ENCODE results near the gene POLR2I.

Gene POLR2I

DNA sequence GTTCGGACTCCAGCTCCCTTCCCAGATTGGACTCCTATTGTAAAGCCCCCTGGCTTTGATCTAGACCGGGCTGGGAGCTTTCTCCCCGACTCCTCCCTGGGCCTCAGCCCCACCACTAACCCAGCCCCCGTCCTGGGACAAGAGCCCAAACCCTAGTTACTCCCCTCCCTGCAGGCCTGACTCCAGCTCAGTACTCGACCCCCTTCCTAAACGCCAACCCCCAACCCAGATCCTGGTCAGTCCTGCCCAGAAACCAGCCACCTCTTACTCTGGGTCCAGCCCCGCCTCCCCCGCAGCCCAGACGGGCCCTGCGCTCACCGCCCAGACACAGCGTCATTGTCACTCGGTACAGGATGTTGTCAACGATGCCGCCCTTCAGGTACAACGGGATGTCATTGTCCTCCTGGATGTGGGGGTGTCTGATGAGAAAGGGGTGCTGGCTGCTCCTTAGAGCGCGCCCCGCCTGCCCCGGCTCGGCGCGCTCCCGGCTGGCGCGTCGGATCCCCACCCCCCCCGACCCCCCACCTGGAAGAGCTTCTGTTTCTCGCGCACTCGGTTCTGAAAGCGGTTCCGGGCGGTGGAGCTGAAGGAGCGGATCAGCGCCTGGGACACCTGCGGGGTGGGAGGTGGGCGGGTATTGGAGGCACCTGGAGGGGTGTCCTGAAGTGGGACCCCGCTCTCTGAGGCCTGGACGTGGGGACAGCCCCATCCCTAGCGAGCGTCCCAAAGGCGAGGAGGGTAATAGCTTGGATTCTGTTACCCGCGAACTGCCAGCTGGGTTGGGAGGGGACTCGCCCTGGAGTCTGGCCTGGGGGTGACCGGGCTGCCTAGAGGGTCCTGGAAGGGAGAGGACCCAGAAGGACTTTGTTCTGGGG, 36.7 kb upstream of the POLR2I start:
- Histone ChIP-seq H3K4me3 (ENCODE audit: control insufficient read depth in 1 of 7, extremely low read depth in 1 of 7, insufficient read depth in 4 of 7, low read depth in 2 of 7, low read length in 6 of 7) (no peak overlapping the region), H3K4me1 (ENCODE audit: control extremely low read depth in 1 of 4, control insufficient read depth in 4 of 4, insufficient read depth in 4 of 4, low read length in 3 of 4) (peaks cover 0 to 10% (median 0%) of the 10 kb centered on the region in 4 experiments), H3K9me3 (ENCODE audit: control extremely low read depth in 1 of 5, control insufficient read depth in 4 of 5, insufficient read depth in 2 of 5, low read depth in 1 of 5, low read length in 4 of 5) (no peaks in the 10 kb centered on the region), H3K36me3 (ENCODE audit: control insufficient read depth in 4 of 4, insufficient read depth in 4 of 4, low read length in 3 of 4) (peaks cover 10 to 45% (median 32%) of the 10 kb centered on the region in 4 experiments), H3K27ac (ENCODE audit: insufficient read depth in 1 of 2, low read depth in 1 of 2, low read length in 2 of 2, poor library complexity in 1 of 2, severe bottlenecking in 2 of 2) (no peak overlapping the region), H3K27me3 (replicated peaks in 2 of 5; ENCODE audit: control insufficient read depth in 4 of 5, insufficient read depth in 5 of 5, low read length in 4 of 5) (no peaks in the 10 kb centered on the region)
- ChIA-PET CTCF (interaction anchor here (0.8 kb wide), 1 partner anchor 14 kb away, joined by 3 read pairs; no protein-coding TSS in a partner anchor), POLR2A (no interaction called here)
- no peak for DNase-seq
- WGBS (ENCODE audit: insufficient coverage): 94% methylated on average over 28 of the region's 47 CpGs

DNA sequence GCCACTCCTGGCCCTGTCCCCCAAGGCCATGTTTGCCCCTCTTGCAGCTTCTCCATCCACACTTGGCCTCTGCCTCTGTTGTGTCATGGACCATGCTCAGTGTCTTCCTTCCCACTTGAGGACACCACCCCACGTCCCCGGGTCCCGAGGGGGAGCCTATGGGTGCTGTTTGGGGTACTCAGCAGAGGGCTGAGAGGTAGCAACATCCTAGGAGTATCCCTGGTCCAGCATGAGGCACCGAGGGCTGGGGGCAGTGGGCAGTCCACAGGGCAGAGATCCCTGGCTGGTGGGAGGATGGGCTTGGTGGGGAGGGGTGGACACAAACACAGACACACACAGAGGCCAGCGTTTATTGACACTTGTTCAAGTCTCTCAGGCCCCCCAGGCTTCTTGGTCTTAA, 35.9 kb upstream of the POLR2I start:
- whole genome bisulfite sequencing (ENCODE audit: insufficient coverage): 84% methylated on average over 4 of the region's 5 CpGs
- ChIA-PET POLR2A (no interaction called here), CTCF (no interaction called here)
- no peaks in the 10 kb centered on the region for H3K27me3 ChIP-seq (replicated peaks in 2 of 5; ENCODE audit: control insufficient read depth in 4 of 5, insufficient read depth in 5 of 5, low read length in 4 of 5)
- no peak for DNase-seq
- H3K36me3 ChIP-seq (ENCODE audit: control insufficient read depth in 4 of 4, insufficient read depth in 4 of 4, low read length in 3 of 4): peaks cover 17 to 53% (median 40%) of the 10 kb centered on the region in 4 experiments
- no peak overlapping the region for H3K27ac ChIP-seq (ENCODE audit: insufficient read depth in 1 of 2, low read depth in 1 of 2, low read length in 2 of 2, poor library complexity in 1 of 2, severe bottlenecking in 2 of 2)
- H3K4me1 ChIP-seq (ENCODE audit: control extremely low read depth in 1 of 4, control insufficient read depth in 4 of 4, insufficient read depth in 4 of 4, low read length in 3 of 4): peaks cover 0 to 10% (median 0%) of the 10 kb centered on the region in 4 experiments
- no peaks in the 10 kb centered on the region for H3K9me3 ChIP-seq (ENCODE audit: control extremely low read depth in 1 of 5, control insufficient read depth in 4 of 5, insufficient read depth in 2 of 5, low read depth in 1 of 5, low read length in 4 of 5)
- H3K4me3 ChIP-seq (ENCODE audit: control insufficient read depth in 1 of 7, extremely low read depth in 1 of 7, insufficient read depth in 4 of 7, low read depth in 2 of 7, low read length in 6 of 7): no peak overlapping the region

DNA sequence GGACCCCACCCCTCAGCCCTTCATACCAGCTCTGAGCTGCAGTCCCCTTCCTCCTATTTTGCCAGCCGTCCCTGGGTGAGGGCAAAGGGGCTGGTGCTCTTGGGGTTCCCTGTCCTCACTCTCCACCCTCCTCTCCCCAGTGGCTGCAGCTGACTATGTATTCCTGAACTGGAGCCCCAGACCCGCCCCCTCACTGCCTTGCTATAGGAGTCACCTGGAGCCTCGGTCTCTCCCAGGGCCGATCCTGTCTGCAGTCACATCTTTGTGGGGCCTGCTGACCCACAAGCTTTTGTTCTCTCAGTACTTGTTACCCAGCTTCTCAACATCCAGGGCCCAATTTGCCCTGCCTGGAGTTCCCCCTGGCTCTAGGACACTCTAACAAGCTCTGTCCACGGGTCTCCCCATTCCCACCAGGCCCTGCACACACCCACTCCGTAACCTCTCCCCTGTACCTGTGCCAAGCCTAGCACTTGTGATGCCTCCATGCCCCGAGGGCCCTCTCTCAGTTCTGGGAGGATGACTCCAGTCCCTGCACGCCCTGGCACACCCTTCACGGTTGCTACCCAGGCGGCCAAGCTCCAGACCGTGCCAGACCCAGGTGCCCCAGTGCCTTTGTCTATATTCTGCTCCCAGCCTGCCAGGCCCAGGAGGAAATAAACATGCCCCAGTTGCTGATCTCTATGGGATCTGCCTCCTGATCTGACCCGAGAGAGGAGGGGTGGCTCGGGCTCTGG, 35.2 kb upstream of the POLR2I start:
- Histone ChIP-seq H3K27ac (ENCODE audit: insufficient read depth in 1 of 2, low read depth in 1 of 2, low read length in 2 of 2, poor library complexity in 1 of 2, severe bottlenecking in 2 of 2) (no peak overlapping the region), H3K4me1 (ENCODE audit: control extremely low read depth in 1 of 4, control insufficient read depth in 4 of 4, insufficient read depth in 4 of 4, low read length in 3 of 4) (peaks cover 0 to 10% (median 0%) of the 10 kb centered on the region in 4 experiments), H3K9me3 (ENCODE audit: control extremely low read depth in 1 of 5, control insufficient read depth in 4 of 5, insufficient read depth in 2 of 5, low read depth in 1 of 5, low read length in 4 of 5) (no peaks in the 10 kb centered on the region), H3K4me3 (ENCODE audit: control insufficient read depth in 1 of 7, extremely low read depth in 1 of 7, insufficient read depth in 4 of 7, low read depth in 2 of 7, low read length in 6 of 7) (no peak overlapping the region), H3K27me3 (replicated peaks in 2 of 5; ENCODE audit: control insufficient read depth in 4 of 5, insufficient read depth in 5 of 5, low read length in 4 of 5) (no peaks in the 10 kb centered on the region), H3K36me3 (ENCODE audit: control insufficient read depth in 4 of 4, insufficient read depth in 4 of 4, low read length in 3 of 4) (peaks cover 19 to 60% (median 45%) of the 10 kb centered on the region in 4 experiments)
- ChIA-PET POLR2A (no interaction called here), CTCF (no interaction called here)
- 98% methylated on average over 10 of the region's 13 CpGs for WGBS (ENCODE audit: insufficient coverage)
- no peak for DNase-seq

DNA sequence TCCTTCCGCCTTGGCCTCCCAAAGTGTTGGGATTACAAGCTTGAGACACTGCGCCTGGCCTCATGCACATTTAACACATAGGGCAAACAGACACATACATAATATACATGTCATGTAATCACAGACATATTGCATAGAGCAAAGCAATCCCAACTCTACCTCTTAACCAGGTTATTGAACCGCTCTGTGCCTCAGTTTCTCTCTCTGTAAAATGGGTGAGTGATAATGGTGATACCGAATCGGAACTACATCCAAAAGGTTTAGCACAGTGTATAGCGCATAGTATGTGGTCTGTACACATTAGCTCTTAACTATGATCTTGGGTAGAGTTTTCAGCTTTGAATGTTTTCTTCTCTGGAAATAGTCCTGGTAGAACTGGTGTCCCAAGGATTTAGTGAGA, 29.9 kb upstream of the POLR2I start:
- Histone ChIP-seq H3K9me3 (ENCODE audit: control extremely low read depth in 1 of 5, control insufficient read depth in 4 of 5, insufficient read depth in 2 of 5, low read depth in 1 of 5, low read length in 4 of 5) (no peaks in the 10 kb centered on the region), H3K27ac (ENCODE audit: insufficient read depth in 1 of 2, low read depth in 1 of 2, low read length in 2 of 2, poor library complexity in 1 of 2, severe bottlenecking in 2 of 2) (no peak overlapping the region), H3K27me3 (replicated peaks in 2 of 5; ENCODE audit: control insufficient read depth in 4 of 5, insufficient read depth in 5 of 5, low read length in 4 of 5) (no peaks in the 10 kb centered on the region), H3K4me1 (ENCODE audit: control extremely low read depth in 1 of 4, control insufficient read depth in 4 of 4, insufficient read depth in 4 of 4, low read length in 3 of 4) (peaks cover 0 to 10% (median 6%) of the 10 kb centered on the region in 4 experiments), H3K4me3 (ENCODE audit: control insufficient read depth in 1 of 7, extremely low read depth in 1 of 7, insufficient read depth in 4 of 7, low read depth in 2 of 7, low read length in 6 of 7) (no peak overlapping the region), H3K36me3 (ENCODE audit: control insufficient read depth in 4 of 4, insufficient read depth in 4 of 4, low read length in 3 of 4) (peaks cover 22 to 68% (median 46%) of the 10 kb centered on the region in 4 experiments)
- POLR2A ChIA-PET: no interaction called here
- CTCF ChIA-PET: interaction anchor here (1.8 kb wide), 1 partner anchor 17 kb away, joined by 6 read pairs; no protein-coding TSS in a partner anchor
- no peak for DNase-seq
- WGBS (ENCODE audit: insufficient coverage): 100% methylated on average over 4 of the region's 6 CpGs

DNA sequence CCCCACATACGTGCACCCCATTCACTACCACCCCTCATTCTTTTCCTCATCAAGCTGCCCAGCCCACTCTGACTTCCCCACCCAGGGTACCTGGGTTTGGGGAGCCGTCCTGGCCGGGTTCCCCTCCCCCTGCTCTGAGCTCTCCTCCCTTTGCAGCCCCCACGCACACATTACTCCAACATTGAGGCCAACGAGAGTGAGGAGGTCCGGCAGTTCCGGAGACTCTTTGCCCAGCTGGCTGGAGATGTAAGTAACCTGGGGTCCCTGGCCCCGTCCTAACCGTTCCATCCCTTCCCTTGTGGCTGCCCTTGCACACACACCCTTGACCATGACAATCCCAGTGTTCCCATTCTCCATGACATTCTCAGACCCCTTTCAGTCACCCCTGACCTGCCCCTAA, 27.8 kb upstream of the POLR2I start:
- 95% methylated on average over 8 of the region's 9 CpGs for WGBS (ENCODE audit: insufficient coverage)
- H3K36me3 ChIP-seq (ENCODE audit: control insufficient read depth in 4 of 4, insufficient read depth in 4 of 4, low read length in 3 of 4): peaks cover 22 to 50% (median 39%) of the 10 kb centered on the region in 4 experiments

DNA sequence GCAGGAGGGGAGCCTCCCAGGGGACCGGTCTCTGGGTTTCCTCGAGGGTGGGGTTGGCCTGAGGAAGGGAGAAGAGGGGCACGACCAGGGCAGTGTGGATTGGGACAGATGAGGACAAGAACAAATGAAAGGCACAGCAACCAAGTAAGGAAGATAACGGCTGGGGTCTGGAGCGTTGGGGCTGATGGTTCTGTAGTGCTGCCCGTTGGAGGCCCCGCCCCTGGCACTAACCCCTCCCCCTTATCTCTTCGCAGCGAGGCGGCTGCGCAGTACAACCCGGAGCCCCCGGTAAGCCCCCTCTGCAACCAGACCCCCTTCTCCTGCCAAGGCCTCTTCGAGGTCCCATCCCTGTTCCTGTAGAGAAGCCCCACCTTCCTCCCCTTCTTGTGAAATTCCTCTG, 27.4 kb upstream of the POLR2I start:
- no peaks in the 10 kb centered on the region for H3K9me3 ChIP-seq (ENCODE audit: control extremely low read depth in 1 of 5, control insufficient read depth in 4 of 5, insufficient read depth in 2 of 5, low read depth in 1 of 5, low read length in 4 of 5)
- POLR2A ChIA-PET: no interaction called here
- no peak overlapping the region for H3K4me3 ChIP-seq (ENCODE audit: control insufficient read depth in 1 of 7, extremely low read depth in 1 of 7, insufficient read depth in 4 of 7, low read depth in 2 of 7, low read length in 6 of 7)
- no peak for DNase-seq
- CTCF ChIA-PET: interaction anchor here (0.9 to 1.3 kb wide), 2 partner anchors 14 to 28 kb away, joined by 3 read pairs; no protein-coding TSS in a partner anchor
- no peaks in the 10 kb centered on the region for H3K27me3 ChIP-seq (replicated peaks in 2 of 5; ENCODE audit: control insufficient read depth in 4 of 5, insufficient read depth in 5 of 5, low read length in 4 of 5)
- H3K27ac ChIP-seq (ENCODE audit: insufficient read depth in 1 of 2, low read depth in 1 of 2, low read length in 2 of 2, poor library complexity in 1 of 2, severe bottlenecking in 2 of 2): no peak overlapping the region
- 92% methylated on average over 8 of the region's 14 CpGs for WGBS (ENCODE audit: insufficient coverage)
- H3K4me1 ChIP-seq (ENCODE audit: control extremely low read depth in 1 of 4, control insufficient read depth in 4 of 4, insufficient read depth in 4 of 4, low read length in 3 of 4): peaks cover 0 to 19% (median 13%) of the 10 kb centered on the region in 4 experiments
- H3K36me3 ChIP-seq (ENCODE audit: control insufficient read depth in 4 of 4, insufficient read depth in 4 of 4, low read length in 3 of 4): peaks cover 20 to 47% (median 36%) of the 10 kb centered on the region in 4 experiments

More for the DNA sequence above, 27.8 kb upstream of the POLR2I start:
- peaks cover 0 to 19% (median 13%) of the 10 kb centered on the region in 4 experiments for H3K4me1 ChIP-seq (ENCODE audit: control extremely low read depth in 1 of 4, control insufficient read depth in 4 of 4, insufficient read depth in 4 of 4, low read length in 3 of 4)
- H3K9me3 ChIP-seq (ENCODE audit: control extremely low read depth in 1 of 5, control insufficient read depth in 4 of 5, insufficient read depth in 2 of 5, low read depth in 1 of 5, low read length in 4 of 5): no peaks in the 10 kb centered on the region
- no peaks in the 10 kb centered on the region for H3K27me3 ChIP-seq (replicated peaks in 2 of 5; ENCODE audit: control insufficient read depth in 4 of 5, insufficient read depth in 5 of 5, low read length in 4 of 5)
- POLR2A ChIA-PET: no interaction called here
- no peak for DNase-seq
- CTCF ChIA-PET: interaction anchor here (0.9 to 1.3 kb wide), 3 partner anchors 10 to 28 kb away, joined by 3 read pairs; partner anchors contain the start of gene COX7A1
- H3K4me3 ChIP-seq (ENCODE audit: control insufficient read depth in 1 of 7, extremely low read depth in 1 of 7, insufficient read depth in 4 of 7, low read depth in 2 of 7, low read length in 6 of 7): no peak overlapping the region
- no peak overlapping the region for H3K27ac ChIP-seq (ENCODE audit: insufficient read depth in 1 of 2, low read depth in 1 of 2, low read length in 2 of 2, poor library complexity in 1 of 2, severe bottlenecking in 2 of 2)

Measured in common myeloid progenitor, CD34-positive (primary cell).